ENCODE data around the gene REV1. TPM values are rescaled to one million over a fixed set of nuclear protein-coding genes. Genes with fewer than 3 reads are reported as not detected.

REV1 gene
- total RNA-seq, 2 experiments from 2014 or later, result 51.6 to 68.1 TPM

- no peaks in the 10 kb centered on the region for H4K20me1 ChIP-seq (ENCODE audit: insufficient read depth, low read length)
- CTCF ChIA-PET (ENCODE audit: unreplicated experiment), result no interaction called here
- no peak for DNase-seq (ENCODE audit: low spot score)
- no peak overlapping the region for H3K4me2 ChIP-seq (ENCODE audit: low read length)
- H3K27ac ChIP-seq (ENCODE audit: low read depth, low read length, poor library complexity, severe bottlenecking), result no peak overlapping the region
- intact Hi-C loops (cut with micrococcal nuclease; ENCODE audit: unreplicated experiment), result no loop called here
- H3K36me3 ChIP-seq (ENCODE audit: insufficient read depth, low read length), result peaks cover 92% of the 10 kb centered on the region
- no peaks in the 10 kb centered on the region for H3K9me3 ChIP-seq (ENCODE audit: low read length)
- no peaks in the 10 kb centered on the region for H3K4me1 ChIP-seq (ENCODE audit: insufficient read depth, low read length, poor library complexity, severe bottlenecking)
- H3K9me2 ChIP-seq (ENCODE audit: insufficient read depth, low read length), result no peaks in the 10 kb centered on the region
- no TSS peak for BruUV-seq (replicated peaks)
- H3K4me3 ChIP-seq (ENCODE audit: low read depth, low read length, poor library complexity, severe bottlenecking), result no peak overlapping the region
- H3K79me2 ChIP-seq (ENCODE audit: insufficient read depth, low read depth, low read length), result no peaks in the 10 kb centered on the region
- POLR2A ChIA-PET, result no interaction called here
- H2AFZ ChIP-seq (ENCODE audit: low read length), result no peak overlapping the region
- TF ChIP-seq EZH2phosphoT487 (IDR thresholded peaks at IDR 0.05; ENCODE audit: borderline replicate concordance, low read depth, low read length) (no peak), CTCF (conservative IDR thresholded peaks at IDR 0.05; ENCODE audit: low read length) (no peak)
Measured at GRCh38 chr2:99424371-99424770, 65.4 kb downstream of the REV1 start.

GRCh38 chr2:99422599-99422998, 67.2 kb downstream of the REV1 start:
- Histone ChIP-seq H3K9me3 (ENCODE audit: low read length) (no peaks in the 10 kb centered on the region), H2AFZ (ENCODE audit: low read length) (no peak overlapping the region), H3K4me2 (ENCODE audit: low read length) (no peak overlapping the region), H3K9me2 (ENCODE audit: insufficient read depth, low read length) (no peaks in the 10 kb centered on the region), H3K27ac (ENCODE audit: low read depth, low read length, poor library complexity, severe bottlenecking) (no peak overlapping the region), H3K36me3 (ENCODE audit: insufficient read depth, low read length) (peaks cover 93% of the 10 kb centered on the region), H3K4me3 (ENCODE audit: low read depth, low read length, poor library complexity, severe bottlenecking) (no peak overlapping the region), H3K4me1 (ENCODE audit: insufficient read depth, low read length, poor library complexity, severe bottlenecking) (no peaks in the 10 kb centered on the region), H4K20me1 (ENCODE audit: insufficient read depth, low read length) (no peaks in the 10 kb centered on the region), H3K79me2 (ENCODE audit: insufficient read depth, low read depth, low read length) (no peaks in the 10 kb centered on the region)
- ChIA-PET POLR2A (no interaction called here), CTCF (ENCODE audit: unreplicated experiment) (no interaction called here)
- intact Hi-C loops (cut with micrococcal nuclease; ENCODE audit: unreplicated experiment), result no loop called here
- BruUV-seq (replicated peaks), result no TSS peak
- DNase-seq (ENCODE audit: low spot score), result no peak
- no peak for TF ChIP-seq EZH2phosphoT487 (IDR thresholded peaks at IDR 0.05; ENCODE audit: borderline replicate concordance, low read depth, low read length)
- no peak for TF ChIP-seq CTCF (conservative IDR thresholded peaks at IDR 0.05; ENCODE audit: low read length)

- no TSS peak for BruUV-seq (replicated peaks)
Measured at GRCh38 chr2:99421469-99421868, 68.3 kb downstream of the REV1 start.

More at GRCh38 chr2:99421469-99421868, 68.3 kb downstream of the REV1 start:
- H3K9me3 ChIP-seq (ENCODE audit: low read length), result no peaks in the 10 kb centered on the region
- no peak overlapping the region for H2AFZ ChIP-seq (ENCODE audit: low read length)
- DNase-seq (ENCODE audit: low spot score), result no peak
- no peaks in the 10 kb centered on the region for H3K4me1 ChIP-seq (ENCODE audit: insufficient read depth, low read length, poor library complexity, severe bottlenecking)
- no peaks in the 10 kb centered on the region for H3K9me2 ChIP-seq (ENCODE audit: insufficient read depth, low read length)
- CTCF ChIA-PET (ENCODE audit: unreplicated experiment), result no interaction called here
- POLR2A ChIA-PET, result no interaction called here
- intact Hi-C loops (cut with micrococcal nuclease; ENCODE audit: unreplicated experiment), result no loop called here
- no peak overlapping the region for H3K4me3 ChIP-seq (ENCODE audit: low read depth, low read length, poor library complexity, severe bottlenecking)
- peaks cover 91% of the 10 kb centered on the region for H3K36me3 ChIP-seq (ENCODE audit: insufficient read depth, low read length)
- no peaks in the 10 kb centered on the region for H4K20me1 ChIP-seq (ENCODE audit: insufficient read depth, low read length)
- no peak overlapping the region for H3K27ac ChIP-seq (ENCODE audit: low read depth, low read length, poor library complexity, severe bottlenecking)
- TF ChIP-seq EZH2phosphoT487 (IDR thresholded peaks at IDR 0.05; ENCODE audit: borderline replicate concordance, low read depth, low read length) (no peak), CTCF (conservative IDR thresholded peaks at IDR 0.05; ENCODE audit: low read length) (no peak)
- H3K79me2 ChIP-seq (ENCODE audit: insufficient read depth, low read depth, low read length), result no peaks in the 10 kb centered on the region
- H3K4me2 ChIP-seq (ENCODE audit: low read length), result no peak overlapping the region
